Adipose tissue (tissue), 3 donors: ENCODE measurements around the gene CDH8. TPM values are rescaled to one million over a fixed set of nuclear protein-coding genes. Genes with fewer than 3 reads are reported as not detected.
"Not testable (repeated sequence)": the region's sequence is repeated elsewhere in the genome, so short reads cannot be mapped to it uniquely, and the experiment has no call there.

Source experiments
- H3K27ac ChIP-seq: one replicate; pipeline ENCODE4 v1.5.1; 2013; ENCODE audit warnings: low read depth, low read length
- WGBS, 3 donors: extraction: QIAGEN DNeasy Blood & Tissue Kit; methylation state at CpG; one replicate each; pipeline ENCODE4 v1.1.7; 2013; 5-methylcytosine and 5-hydroxymethylcytosine counted together
- polyA plus RNA-seq, 3 donors: library from polyadenylated mRNA; stranded (reverse); fragments of 200-250 nt; gene quantifications; one replicate each; pipeline ENCODE4 v1.2.3, GENCODE V29; 2013
- donor health status: healthy with polysubstance abuse.
- donor health status: Bipolar disorder and iron deficiency.
- donor health status: healthy.

Gene CDH8
- polyA plus RNA-seq, 3 donors, result not detected

DNA sequence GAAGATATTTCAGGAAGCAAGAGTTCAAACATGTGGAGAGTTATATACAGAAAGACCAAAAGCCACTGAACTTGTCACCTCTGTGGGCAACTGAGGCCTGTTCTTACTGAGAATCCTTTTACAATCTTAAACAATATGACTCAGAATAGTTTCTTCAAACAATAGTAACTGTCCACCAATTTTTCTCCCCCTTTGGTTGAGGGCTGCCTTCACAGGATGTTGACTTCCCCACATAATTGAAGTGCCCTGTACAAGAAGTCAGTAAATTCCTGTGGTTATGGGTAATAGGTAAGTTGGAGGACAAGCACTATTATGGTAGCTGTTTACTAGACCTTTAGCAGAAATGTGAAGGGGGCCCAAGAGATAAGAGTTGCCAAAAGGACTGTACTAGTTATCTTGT lies 215.8 kb downstream of the CDH8 start:
- H3K27ac ChIP-seq, result no peak overlapping the region

DNA sequence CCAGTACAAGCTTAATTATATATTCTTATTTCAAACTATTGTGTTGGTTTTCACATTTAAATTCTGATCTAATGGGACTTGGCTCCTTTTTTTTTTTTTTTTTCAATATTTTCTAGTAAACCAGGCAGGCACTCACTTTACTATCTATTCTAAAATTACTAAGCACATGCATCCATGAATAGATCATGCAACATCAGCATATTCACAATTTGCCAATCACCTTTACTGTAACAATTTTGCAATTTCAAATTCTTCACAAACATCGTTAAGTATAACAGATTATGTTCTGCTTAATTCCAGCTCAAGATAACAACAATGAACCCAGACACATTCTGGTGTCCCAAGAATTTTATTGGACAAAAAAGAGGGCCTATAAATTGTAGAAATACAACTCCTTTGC lies 217.4 kb downstream of the CDH8 start:
- WGBS, 3 donors, result 79 to 86% (median 80%) methylated on average over 1 of the region's 1 CpG
- no peak overlapping the region for H3K27ac ChIP-seq

DNA sequence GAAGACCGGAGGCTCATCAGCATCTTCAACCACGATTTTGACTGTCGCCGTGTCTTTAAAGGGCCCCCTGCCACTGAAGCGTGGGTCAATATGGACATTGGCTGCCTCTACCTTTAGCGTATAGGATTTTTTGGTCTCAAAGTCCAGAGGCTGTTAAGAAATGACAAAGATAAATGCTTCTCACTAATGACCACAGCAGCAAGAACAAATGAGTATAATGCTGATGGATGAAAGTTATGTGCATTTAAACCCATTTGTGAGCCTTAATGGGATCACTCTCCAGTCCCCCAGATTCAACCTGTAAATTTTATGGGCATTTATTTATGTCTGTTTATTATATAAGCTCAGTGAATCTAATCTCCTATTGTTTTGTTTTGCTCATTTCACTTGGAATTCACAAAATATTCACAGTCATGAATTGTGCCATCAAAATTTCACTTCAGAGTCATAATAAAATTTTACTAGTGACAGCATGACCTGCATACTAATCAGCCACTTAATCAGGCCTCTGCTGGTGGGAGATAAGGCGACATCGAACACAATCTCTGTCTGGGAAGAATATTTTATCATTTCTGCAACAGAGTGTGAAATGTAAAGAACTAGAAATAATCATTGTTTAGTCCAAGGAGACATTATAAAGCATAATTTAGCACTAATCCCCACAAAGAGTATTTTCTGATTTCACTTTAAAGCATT lies 218.5 kb downstream of the CDH8 start:
- WGBS, 3 donors, result 41 to 74% (median 70%) methylated on average over 8 of the region's 8 CpGs
- H3K27ac ChIP-seq, result no peak overlapping the region

DNA sequence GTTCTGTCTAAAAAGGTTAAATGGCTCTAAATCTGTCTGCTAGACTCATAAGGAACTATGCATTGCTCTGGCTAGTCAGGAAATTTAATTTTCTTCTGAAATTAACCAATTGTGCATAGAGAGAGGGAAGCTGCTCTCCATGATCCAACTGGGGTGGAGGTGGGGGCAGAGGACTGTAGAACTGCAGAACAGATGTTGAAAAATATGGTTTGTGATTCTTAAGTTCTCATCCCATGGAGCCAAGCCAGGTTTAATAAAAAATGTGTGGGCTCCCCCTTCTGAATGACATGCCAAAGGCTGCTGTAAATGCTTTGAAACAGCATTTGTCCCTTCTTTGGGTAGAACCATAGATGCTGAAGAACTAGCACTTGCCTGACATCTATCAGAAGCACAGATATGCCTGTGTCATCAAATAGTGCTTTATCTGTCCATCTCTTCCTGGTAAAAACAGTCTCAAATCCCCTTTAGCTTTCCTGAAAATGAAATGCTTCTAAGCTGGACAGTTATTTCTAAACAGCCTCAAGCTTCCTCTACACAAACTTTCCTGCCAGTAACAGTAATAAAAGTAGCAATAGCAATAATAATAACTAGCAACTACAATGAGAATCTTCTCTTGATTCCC lies 221.4 kb downstream of the CDH8 start:
- H3K27ac ChIP-seq, result no peak overlapping the region

DNA sequence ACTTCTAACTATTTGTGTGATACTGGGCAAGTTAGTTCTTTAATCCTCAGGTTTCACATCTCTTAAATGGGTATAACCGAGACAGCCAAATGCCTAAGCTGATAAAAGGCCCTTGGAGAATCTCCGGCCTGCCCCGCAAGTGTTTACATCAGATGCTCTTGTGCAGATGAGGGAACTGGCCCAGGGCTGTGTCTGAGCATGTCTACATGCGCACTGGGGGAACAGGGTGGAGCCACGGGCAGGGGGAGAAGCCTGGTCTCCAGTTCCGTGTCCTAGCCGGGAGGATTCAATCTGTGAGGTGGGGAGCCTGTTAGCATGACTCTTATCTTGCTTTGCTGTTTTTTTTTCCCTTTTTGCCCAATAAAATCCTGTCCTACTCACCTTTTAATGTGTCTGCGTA lies 222.9 kb downstream of the CDH8 start:
- no peak overlapping the region for H3K27ac ChIP-seq
- WGBS, 3 donors, result 83 to 93% (median 91%) methylated on average over 8 of the region's 8 CpGs

DNA sequence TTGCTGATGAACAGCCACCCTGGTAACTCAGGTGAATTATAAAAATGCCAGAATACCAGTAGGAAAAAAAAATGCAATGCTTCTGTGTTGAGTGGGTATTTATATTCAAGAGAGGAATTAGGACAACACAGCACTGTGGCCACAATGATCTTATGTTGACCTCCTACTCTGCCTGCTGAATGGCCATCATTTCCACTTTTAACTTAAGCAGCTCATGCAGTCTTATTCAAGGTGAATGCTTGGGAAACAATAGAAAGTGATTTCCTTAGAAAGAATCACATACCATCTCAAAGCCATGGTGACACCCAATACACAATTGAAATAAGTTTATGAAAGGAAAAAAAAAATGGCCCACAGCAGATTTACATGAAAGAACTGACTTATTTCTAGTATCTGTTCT lies 224.0 kb downstream of the CDH8 start:
- no peak overlapping the region for H3K27ac ChIP-seq

DNA sequence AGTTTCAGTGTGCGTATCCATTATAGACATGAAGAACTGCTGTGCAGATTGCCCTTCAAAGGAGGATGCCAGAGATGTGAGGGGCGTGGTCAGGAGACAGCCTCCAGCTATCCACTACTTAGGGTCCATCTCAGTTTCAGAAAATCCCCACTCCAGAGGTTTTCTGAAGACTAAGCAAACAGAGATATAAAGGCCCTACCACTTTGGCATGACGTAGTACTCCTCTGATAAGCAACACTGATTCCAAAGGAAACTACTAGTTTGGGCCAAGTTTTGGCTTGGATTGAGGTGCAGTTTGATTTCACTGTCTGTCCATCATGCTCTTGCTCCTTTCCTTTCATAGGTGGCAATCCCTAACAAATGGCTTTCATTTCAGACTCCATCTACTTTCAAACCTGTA lies 228.7 kb downstream of the CDH8 start:
- 84 to 95% (median 86%) methylated on average over 3 of the region's 3 CpGs for WGBS, 3 donors
- no peak overlapping the region for H3K27ac ChIP-seq

DNA sequence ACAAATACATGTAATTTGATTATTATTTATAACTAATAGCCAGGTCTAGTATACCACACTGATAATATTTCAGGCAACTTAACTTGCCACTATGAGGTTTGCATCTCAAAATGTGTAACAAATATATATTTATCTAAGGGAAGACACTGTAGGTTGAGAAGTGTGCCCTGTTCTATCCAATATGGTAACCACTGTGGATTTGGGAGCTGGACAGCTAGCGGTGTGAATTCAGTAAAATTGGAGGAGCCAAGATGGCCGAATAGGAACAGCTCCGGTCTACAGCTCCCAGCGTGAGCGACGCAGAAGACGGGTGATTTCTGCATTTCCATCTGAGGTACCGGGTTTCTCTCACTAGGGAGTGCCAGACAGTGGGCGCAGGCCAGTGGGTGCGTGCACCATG lies 235.0 kb downstream of the CDH8 start:
- WGBS, 3 donors, result 81 to 99% (median 93%) methylated on average over 4 to 7 of the region's 10 CpGs
- H3K27ac ChIP-seq, result not testable (repeated sequence)

DNA sequence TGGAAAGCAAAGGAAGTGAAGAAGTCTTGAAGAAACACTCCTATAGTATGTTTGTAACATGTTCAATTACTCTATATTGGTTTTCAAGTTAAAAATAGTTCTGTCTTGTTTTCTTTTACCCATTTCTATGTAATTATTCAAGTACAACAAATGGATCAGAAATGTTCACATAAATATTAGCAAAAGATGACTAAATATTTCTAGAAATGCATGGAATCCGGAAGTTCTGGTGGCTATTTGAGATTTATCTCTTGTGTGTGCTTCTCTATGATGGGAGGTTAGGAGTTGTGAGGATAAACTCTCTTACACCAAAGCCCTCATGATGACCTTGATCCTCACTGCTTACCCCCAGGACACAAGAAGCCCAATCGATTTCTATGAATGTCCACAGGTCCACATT lies 237.5 kb downstream of the CDH8 start:
- H3K27ac ChIP-seq, result no peak overlapping the region
- WGBS, 3 donors, result 48 to 72% (median 70%) methylated on average over 2 of the region's 2 CpGs

DNA sequence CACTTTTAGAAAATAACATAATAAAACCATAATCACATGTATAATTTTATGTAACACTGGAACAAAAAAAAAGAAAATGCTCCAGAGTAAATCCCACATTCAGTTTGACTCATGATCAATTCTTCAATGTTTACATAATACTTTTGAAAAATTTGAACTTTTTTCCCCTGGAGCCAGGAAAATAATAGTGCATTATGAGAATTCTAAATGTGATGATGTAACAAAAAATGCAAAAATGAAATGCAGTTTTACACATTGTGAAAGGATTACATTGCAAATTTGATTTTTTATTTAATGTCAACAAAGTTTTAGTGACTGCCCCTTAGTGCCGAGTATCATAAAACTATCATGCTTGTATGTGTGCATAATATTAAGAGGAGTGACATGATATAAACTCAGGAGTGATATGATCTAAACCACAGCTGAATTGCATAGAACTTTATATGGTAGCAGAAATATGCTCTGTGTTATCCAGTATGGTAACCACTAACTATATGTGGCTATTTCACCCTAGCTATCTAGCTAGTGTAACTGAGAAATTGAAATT lies 238.2 kb downstream of the CDH8 start:
- H3K27ac ChIP-seq, result no peak overlapping the region
- 65 to 77% (median 74%) methylated on average over 1 of the region's 1 CpG for WGBS, 3 donors

DNA sequence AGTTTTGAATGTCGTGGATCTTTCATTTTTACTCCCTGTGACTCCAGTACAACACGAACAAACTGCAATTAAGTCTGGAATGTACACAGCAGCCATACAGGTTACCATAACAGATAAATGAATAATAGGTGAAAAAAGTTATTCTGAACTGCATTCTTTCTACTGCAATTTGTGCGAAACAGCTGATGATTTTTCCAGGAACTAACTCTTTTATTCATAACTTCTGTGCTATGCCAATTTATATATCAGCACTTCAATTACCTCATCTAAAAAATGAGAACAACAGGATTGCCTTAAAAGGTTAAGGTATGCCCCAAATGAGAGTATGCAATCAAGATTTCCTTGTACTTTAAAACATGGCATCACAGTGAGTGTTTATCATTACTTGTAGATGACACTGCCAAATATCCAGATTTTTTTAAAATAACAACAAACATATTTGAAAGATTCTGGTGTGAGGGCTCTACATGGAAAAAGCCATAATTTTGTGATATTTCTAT lies 238.9 kb downstream of the CDH8 start:
- 27 to 72% (median 66%) methylated on average over 3 of the region's 3 CpGs for WGBS, 3 donors
- no peak overlapping the region for H3K27ac ChIP-seq

DNA sequence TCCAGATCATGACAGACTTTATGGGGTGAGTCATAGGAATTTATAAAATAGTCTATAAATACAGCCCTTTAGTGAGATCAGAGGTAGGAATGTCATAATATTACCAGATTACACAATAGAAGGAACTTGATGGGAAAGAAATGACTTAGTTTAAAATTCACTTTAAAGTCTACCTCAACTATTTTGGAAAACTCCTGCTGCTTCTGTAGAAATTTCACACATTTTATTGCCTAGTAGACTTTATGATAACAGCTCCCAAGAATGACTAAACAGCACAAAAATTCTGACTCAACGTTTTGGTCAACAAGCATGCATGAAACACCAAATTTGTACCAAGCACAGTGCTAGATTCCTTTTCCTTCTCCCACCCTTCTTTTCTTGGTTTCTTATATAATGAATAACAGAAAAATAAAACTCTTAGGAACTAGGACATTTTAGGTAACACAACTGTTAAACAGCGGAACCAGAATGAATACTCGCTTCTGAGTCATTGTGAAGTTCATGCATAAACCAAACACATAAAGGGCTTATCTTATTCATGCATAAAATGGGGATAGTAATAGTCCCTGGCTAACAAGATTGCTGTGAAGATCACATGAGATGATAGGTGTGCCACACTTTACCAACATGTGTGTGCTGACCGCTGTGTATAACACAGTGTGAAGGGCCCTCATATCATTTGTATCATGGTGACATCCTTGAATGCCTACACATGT lies 243.9 kb downstream of the CDH8 start:
- H3K27ac ChIP-seq, result no peak overlapping the region

DNA sequence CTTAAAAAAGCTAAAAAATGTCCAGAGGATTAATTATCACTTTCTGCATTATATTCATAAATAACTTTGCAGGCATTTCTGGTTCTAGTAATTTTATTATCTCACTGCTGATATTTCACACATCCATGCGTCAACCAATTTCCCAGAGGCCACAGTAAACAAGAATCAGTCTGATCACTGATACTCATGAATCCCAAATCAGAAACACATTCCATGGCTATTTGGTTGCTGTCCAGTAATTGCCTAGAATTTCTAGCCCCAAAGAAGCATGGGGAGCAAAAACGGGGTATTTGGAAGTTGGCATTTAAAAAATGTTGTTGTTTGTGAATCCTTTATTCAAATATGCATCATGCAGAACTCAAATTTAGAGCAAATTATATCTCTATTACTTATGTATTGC lies 244.8 kb downstream of the CDH8 start:
- 50 to 60% (median 51%) methylated on average over 2 of the region's 2 CpGs for WGBS, 3 donors
- H3K27ac ChIP-seq, result no peak overlapping the region

More for the DNA sequence above, 243.9 kb downstream of the CDH8 start:
- 76 to 82% (median 78%) methylated on average over 4 of the region's 4 CpGs for WGBS, 3 donors

DNA sequence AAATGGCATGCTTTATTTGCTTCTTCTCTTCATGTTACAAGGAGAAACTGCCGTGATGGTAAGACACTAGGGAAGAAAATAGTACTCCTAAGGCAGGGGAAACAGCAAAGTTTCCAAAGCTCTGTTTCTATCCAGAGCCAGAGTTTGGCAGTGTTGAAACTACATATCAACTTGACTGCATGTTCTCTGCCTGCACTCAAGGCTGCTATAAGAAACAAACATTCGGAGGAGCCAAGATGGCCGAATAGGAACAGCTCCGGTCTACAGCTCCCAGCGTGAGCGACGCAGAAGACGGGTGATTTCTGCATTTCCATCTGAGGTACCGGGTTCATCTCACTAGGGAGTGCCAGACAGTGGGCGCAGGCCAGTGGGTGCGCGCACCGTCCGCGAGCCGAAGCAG lies 254.4 kb downstream of the CDH8 start:
- WGBS, 3 donors, result 85 to 93% (median 93%) methylated on average over 12 to 16 of the region's 16 CpGs

DNA sequence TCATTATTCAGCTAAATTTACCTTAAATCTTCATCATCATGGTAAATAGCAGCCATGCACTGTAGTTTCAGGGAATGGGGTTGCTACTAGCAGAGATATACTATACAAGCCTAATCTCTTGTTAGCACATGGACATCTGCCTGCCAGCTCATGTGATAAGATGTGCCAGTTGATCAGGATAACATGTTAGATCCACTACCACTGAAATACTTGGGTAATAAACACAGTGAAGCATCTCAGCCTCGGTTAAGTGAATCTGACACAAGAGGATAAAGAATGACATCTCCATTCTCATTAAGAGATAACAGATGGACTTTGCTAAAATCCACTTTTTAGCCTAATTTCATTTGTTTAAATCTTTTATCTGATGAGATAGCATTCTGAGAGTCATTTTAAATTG lies 256.1 kb downstream of the CDH8 start:
- H3K27ac ChIP-seq, result no peak overlapping the region
- WGBS, 3 donors, result 29 to 57% (median 44%) methylated on average over 1 of the region's 1 CpG

More for the DNA sequence above, 254.4 kb downstream of the CDH8 start:
- H3K27ac ChIP-seq, result not testable (repeated sequence)

DNA sequence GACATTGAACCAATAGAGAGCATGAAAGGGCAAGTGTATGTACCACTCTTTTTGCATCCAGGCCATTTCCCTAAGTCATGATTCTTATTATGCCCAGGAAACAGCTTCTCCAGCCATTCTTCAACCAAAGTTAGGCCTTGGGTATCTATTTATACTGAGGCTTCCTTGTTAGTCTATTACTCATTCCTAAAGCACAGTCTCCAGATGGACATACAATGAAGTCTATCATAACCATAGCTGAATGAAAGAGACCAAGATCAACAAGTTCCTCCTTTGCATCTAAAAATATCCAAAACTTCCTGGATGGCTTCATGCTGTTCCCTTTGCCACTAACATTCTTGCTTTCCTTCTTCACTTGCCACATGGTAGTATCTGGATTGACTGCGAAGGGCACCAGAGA lies 265.9 kb downstream of the CDH8 start:
- 81 to 90% (median 84%) methylated on average over 1 of the region's 1 CpG for WGBS, 3 donors
- no peak overlapping the region for H3K27ac ChIP-seq

DNA sequence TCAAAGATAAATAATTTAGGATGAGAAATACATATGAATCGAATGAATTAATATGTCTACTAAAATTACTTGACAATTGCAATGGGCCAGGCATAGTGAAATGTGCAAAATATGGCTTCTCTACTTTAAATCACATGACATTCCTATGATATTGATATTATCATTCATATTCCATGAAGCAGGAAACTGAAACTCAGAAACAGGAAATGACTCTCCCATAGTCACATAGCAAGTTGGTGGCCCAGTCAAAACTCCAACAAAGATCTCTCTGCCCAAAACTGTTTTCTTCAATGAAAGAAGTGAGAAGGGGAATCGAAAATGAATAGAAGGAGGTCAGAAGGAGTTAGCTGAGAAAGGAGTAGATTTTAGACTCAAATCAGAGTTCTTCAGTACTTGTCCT lies 272.2 kb downstream of the CDH8 start:
- WGBS, 3 donors, result 50 to 83% (median 80%) methylated on average over 2 of the region's 2 CpGs
- H3K27ac ChIP-seq, result no peak overlapping the region

DNA sequence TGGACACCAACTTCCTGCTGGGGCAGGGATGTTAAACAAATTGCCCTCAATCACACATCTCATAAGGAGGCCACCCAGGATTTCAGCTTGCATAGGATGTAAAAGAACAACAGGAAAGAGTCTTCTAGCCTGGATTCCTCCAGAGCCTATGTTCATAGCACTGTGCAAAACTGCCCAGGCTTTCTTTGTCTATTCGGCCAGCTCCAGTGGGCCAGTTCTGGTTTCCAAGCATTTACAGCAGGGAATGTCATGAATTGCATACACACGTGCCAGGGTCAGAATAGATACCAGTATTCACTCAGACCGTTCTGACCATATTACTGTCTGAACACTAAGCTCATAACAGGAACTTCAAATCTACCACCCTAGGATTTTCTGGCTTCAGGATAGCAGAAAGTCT lies 273.2 kb downstream of the CDH8 start:
- 58 to 77% (median 72%) methylated on average over 3 of the region's 3 CpGs for WGBS, 3 donors
- no peak overlapping the region for H3K27ac ChIP-seq

DNA sequence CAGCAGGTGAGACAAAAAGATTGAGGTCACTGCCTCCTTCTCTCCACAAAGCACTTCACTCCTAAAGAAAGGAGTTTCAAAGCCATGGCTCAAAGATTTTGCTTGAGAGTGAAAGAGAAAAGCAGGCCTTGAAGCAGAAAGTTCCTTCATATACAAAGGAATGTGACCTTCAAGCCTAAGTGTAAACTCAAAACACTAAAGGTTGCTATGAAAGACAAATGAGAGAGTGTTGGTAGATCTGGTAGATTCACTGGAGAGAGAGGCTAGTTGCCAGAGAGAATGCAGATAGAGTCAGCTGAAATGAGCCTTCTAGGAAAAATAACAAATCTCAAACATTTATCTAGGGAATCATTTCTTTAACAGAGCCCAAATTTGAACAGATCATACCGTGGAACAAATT lies 305.2 kb downstream of the CDH8 start:
- 52 to 64% (median 55%) methylated on average over 1 of the region's 1 CpG for WGBS, 3 donors
- H3K27ac ChIP-seq, result no peak overlapping the region
